GM12873 (cell line): ENCODE data around the gene RAD51B.

Experiments
- CTCF ChIP-seq: IDR thresholded peaks from 2 replicates; pipeline ENCODE4 v1.5.1; 2012; ENCODE audit warnings: low read depth, mild to moderate bottlenecking, moderate library complexity, low read length, control low read depth; ENCODE audit not compliant: insufficient read depth; ENCODE audit errors: missing control alignments

Gene RAD51B

GRCh38 chr14:68088451-68088854 lies 268.9 kb downstream of the RAD51B start:
- TF ChIP-seq CTCF, result no peak

GRCh38 chr14:68089146-68089731 lies 269.7 kb downstream of the RAD51B start:
- TF ChIP-seq CTCF, result no peak

- TF ChIP-seq CTCF, result no peak
These were observed 274.6 kb downstream of the RAD51B start for GRCh38 chr14:68094158-68094557.

GRCh38 chr14:68094752-68095151 lies 275.2 kb downstream of the RAD51B start:
- no peak for TF ChIP-seq CTCF

- no peak for TF ChIP-seq CTCF
These were observed 278.1 kb downstream of the RAD51B start for GRCh38 chr14:68097727-68098126.

- no peak for TF ChIP-seq CTCF
These were observed 279.3 kb downstream of the RAD51B start for GRCh38 chr14:68098834-68099233.

GRCh38 chr14:68099495-68100045 lies 280.0 kb downstream of the RAD51B start:
- no peak for TF ChIP-seq CTCF
